Thyroid gland (tissue), 4 donors: ENCODE results near the gene DERL3. TPM values are rescaled to one million over a fixed set of nuclear protein-coding genes. Genes with fewer than 3 reads are reported as not detected.

ENCODE experiments used
- DNase-seq, 2 donors: peaks; one replicate each; pipeline ENCODE4 v3.0.0-alpha.2; 2019
- H3K27ac ChIP-seq, 3 donors: fragments of 200-600 bp; sonication (generic); 1 replicate in 2 of 3; 2 replicates in 1 of 3; pipeline ENCODE4 v1.5.1; 2016 to 2019; ENCODE audit warnings: mild to moderate bottlenecking in 1 of 3, moderate library complexity in 1 of 3
- H3K27me3 ChIP-seq: fragments of 200-600 bp; sonication (generic); one replicate; pipeline ENCODE4 v1.5.1; 2019
- H3K36me3 ChIP-seq, 2 donors: fragments of 200-600 bp; sonication (generic); one replicate each; pipeline ENCODE4 v1.5.1; 2016 to 2019
- H3K4me1 ChIP-seq, 2 donors: fragments of 200-600 bp; sonication (generic); one replicate each; pipeline ENCODE4 v1.5.1; 2017 to 2019
- H3K4me3 ChIP-seq, 3 donors: fragments of 200-600 bp; sonication (generic); replicated peaks in 1 of 3; 1 replicate in 2 of 3; 2 replicates in 1 of 3; pipeline ENCODE4 v1.5.1; 2016; ENCODE audit warnings: mild to moderate bottlenecking in 1 of 3
- H3K9me3 ChIP-seq: fragments of 200-600 bp; sonication (generic); one replicate; pipeline ENCODE4 v1.5.1; 2017
- POLR2A ChIP-seq, 2 donors: fragments of 450-650 bp; IDR thresholded peaks; one replicate each; pipeline ENCODE4 v1.6.1; 2017; ENCODE audit warnings: antibody characterized with exemption in 2 of 2, mild to moderate bottlenecking in 2 of 2, moderate library complexity in 1 of 2
- WGBS, 2 donors: methylation state at CpG; one replicate each; pipeline ENCODE4 v1.1.5; 2017; 5-methylcytosine and 5-hydroxymethylcytosine counted together
- intact Hi-C: fragments of 100-400 bp; cut with DNase I; formaldehyde crosslinking; loops from one replicate; pipeline ENCODE4 v1.15.1; 2023
- total RNA-seq, 4 donors: library from RNA; depleted of rRNA; stranded (reverse); fragments of >200 nt; gene quantifications; one replicate each; pipeline ENCODE4 v1.2.3, GENCODE V29; 2016
- TF ChIP-seq, protein P1 (sequence below), 6 experiments: fragments of 200-600 bp in 3 of 6; fragments of 450-650 bp in 3 of 6; sonication (generic) in 3 of 6; IDR thresholded peaks; one replicate each; pipeline ENCODE4 v1.5.1; 2016 to 2019; ENCODE audit warnings: antibody characterized with exemption in 6 of 6, mild to moderate bottlenecking in 2 of 6, inconsistent platforms in 1 of 6, moderate library complexity in 1 of 6

Gene DERL3
- total RNA-seq, 4 donors from 2014 or later, result 1.6 to 15.9 (median 4.1) TPM

DNA sequence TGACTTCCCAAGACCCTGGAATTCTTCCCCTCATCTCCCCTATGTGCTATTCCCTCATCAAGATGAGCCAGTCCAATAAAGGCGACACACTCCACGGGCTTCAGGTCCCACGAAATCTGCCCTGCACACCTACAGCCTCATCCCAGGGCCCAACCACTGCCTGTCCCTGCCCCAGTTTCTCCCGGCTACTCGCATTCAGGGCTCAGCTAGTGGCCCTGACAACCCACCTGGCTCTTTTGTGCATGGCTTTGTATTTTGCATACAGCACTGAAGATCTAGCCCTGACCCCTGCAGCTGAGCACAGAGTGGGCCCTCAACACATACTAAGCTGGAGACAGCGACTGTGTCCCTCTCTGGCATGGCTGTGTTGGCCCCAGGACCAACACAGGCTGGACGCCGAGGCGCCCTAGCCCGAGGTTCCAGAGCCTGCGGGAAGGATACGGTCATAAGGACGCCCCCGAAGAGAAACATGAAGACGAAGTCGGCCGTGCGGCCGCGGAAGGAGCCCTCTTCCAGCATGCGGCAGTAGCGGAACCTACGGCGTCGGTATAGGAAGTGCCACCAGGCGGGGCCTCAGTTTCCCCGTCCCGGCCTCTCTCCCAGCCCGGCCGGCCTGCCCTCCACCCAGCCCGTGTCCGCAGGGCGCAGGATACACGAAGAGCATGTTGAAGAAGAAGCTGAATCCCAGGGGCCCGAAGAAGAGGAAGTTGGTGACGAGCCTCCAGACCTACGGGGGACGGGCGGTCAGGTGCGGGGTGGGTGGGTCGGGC is 710 bp downstream of the DERL3 start:
- DNase-seq, result no peak
- H3K27me3 ChIP-seq, result no peaks in the 10 kb centered on the region
- no peaks in the 10 kb centered on the region for H3K9me3 ChIP-seq
- no peak overlapping the region for H3K27ac ChIP-seq
- peaks cover 10 to 22% of the 10 kb centered on the region in 2 donors for H3K4me1 ChIP-seq
- no peak for TF ChIP-seq POLR2A (IDR thresholded peaks at IDR 0.05)
- TF ChIP-seq, protein P1, sequence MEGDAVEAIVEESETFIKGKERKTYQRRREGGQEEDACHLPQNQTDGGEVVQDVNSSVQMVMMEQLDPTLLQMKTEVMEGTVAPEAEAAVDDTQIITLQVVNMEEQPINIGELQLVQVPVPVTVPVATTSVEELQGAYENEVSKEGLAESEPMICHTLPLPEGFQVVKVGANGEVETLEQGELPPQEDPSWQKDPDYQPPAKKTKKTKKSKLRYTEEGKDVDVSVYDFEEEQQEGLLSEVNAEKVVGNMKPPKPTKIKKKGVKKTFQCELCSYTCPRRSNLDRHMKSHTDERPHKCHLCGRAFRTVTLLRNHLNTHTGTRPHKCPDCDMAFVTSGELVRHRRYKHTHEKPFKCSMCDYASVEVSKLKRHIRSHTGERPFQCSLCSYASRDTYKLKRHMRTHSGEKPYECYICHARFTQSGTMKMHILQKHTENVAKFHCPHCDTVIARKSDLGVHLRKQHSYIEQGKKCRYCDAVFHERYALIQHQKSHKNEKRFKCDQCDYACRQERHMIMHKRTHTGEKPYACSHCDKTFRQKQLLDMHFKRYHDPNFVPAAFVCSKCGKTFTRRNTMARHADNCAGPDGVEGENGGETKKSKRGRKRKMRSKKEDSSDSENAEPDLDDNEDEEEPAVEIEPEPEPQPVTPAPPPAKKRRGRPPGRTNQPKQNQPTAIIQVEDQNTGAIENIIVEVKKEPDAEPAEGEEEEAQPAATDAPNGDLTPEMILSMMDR (IDR thresholded peaks at IDR 0.05), result no peak
- H3K4me3 ChIP-seq, result peak overlapping the region in 1 of 3 donors; percentile 31
- intact Hi-C loops, result no loop called here
- peaks cover 19 to 26% of the 10 kb centered on the region in 2 donors for H3K36me3 ChIP-seq
- WGBS, 2 donors, result 21 to 51% methylated on average over 23 to 33 of the region's 41 CpGs

GRCh38 chr22:23837496-23837859 is 1.3 kb downstream of the DERL3 start:
- Histone ChIP-seq H3K27ac (no peak overlapping the region), H3K36me3 (peaks cover 19 to 26% of the 10 kb centered on the region in 2 donors), H3K9me3 (no peaks in the 10 kb centered on the region), H3K4me1 (peaks cover 10 to 22% of the 10 kb centered on the region in 2 donors), H3K4me3 (no peak overlapping the region), H3K27me3 (no peaks in the 10 kb centered on the region)
- no peak for TF ChIP-seq POLR2A (IDR thresholded peaks at IDR 0.05)
- TF ChIP-seq, protein P1 (IDR thresholded peaks at IDR 0.05), result no peak
- intact Hi-C loops, result no loop called here
- DNase-seq, result no peak
- WGBS, 2 donors, result 90 to 92% methylated on average over 9 to 12 of the region's 12 CpGs

- DNase-seq, result no peak
- Histone ChIP-seq H3K27me3 (no peaks in the 10 kb centered on the region), H3K9me3 (no peaks in the 10 kb centered on the region), H3K36me3 (peaks cover 19 to 26% of the 10 kb centered on the region in 2 donors), H3K4me3 (no peak overlapping the region), H3K27ac (no peak overlapping the region), H3K4me1 (peaks cover 10 to 22% of the 10 kb centered on the region in 2 donors)
- 77 to 82% methylated on average over 10 to 11 of the region's 12 CpGs for WGBS, 2 donors
- intact Hi-C loops, result no loop called here
- no peak for TF ChIP-seq POLR2A (IDR thresholded peaks at IDR 0.05)
- TF ChIP-seq, protein P1 (IDR thresholded peaks at IDR 0.05), result no peak
Measured at GRCh38 chr22:23836692-23837495, 1.9 kb downstream of the DERL3 start.

- no peak for DNase-seq
- H3K36me3 ChIP-seq, result peaks cover 19 to 26% of the 10 kb centered on the region in 2 donors
- intact Hi-C loops, result no loop called here
- 92 to 100% methylated on average over 2 to 3 of the region's 5 CpGs for WGBS, 2 donors
- H3K27ac ChIP-seq, result no peak overlapping the region
- no peaks in the 10 kb centered on the region for H3K27me3 ChIP-seq
- no peak overlapping the region for H3K4me3 ChIP-seq
- H3K9me3 ChIP-seq, result no peaks in the 10 kb centered on the region
- H3K4me1 ChIP-seq, result peaks cover 10 to 22% of the 10 kb centered on the region in 2 donors
- TF ChIP-seq POLR2A (IDR thresholded peaks at IDR 0.05), result no peak
- TF ChIP-seq, protein P1 (IDR thresholded peaks at IDR 0.05), result no peak
Measured at GRCh38 chr22:23836281-23836680, 2.5 kb downstream of the DERL3 start.
